A549 treated with AZD2906 at 1 μM for 4 hours (cell line): ENCODE measurements around the gene CALHM4. TPM values are rescaled to one million over a fixed set of nuclear protein-coding genes. Genes with fewer than 3 reads are reported as not detected.

Source experiments
- total RNA-seq: library from RNA; stranded (reverse); fragments of 200-300 nt; extraction: Qiagen RNA extraction; gene quantifications from 5 replicates; pipeline ENCODE4 v1.2.3, GENCODE V29; 2022

The CALHM4 gene
- total RNA-seq, result not detected in 5 replicates

GRCh38 chr6:116553451-116553850 lies at the start of gene CALHM4:
CALHM4 (plus strand) TSS chr6:116553751; CDS start chr6:116553794, 43 bp downstream.

GRCh38 chr6:116511424-116512110 lies 42.0 kb upstream of the CALHM4 start, which contains the start of gene CALHM5:
CALHM5 (plus strand) TSS chr6:116511639; CDS start chr6:116511697, 58 bp downstream.

GRCh38 chr6:116545651-116546050 lies 7.9 kb upstream of the CALHM4 start, which contains the start of gene TRAPPC3L:
TRAPPC3L (minus strand) TSS chr6:116545684; CDS start chr6:116545514, 170 bp downstream.

GRCh38 chr6:116570856-116571682 lies 17.5 kb downstream of the CALHM4 start, which contains the start of gene RWDD1:
RWDD1 (plus strand) TSS chr6:116571504; CDS start chr6:116571583, 79 bp downstream.

Other genes starting within 250 kb of the CALHM4 start
- 10.8 to 14.9 TPM (median 13.3 TPM) in 5 replicates for gene DSE, start 182.8 kb upstream of the CALHM4 start, total RNA-seq
- gene CALHM6, start 92.4 kb upstream of the CALHM4 start, total RNA-seq, result not detected in 5 replicates
- gene CALHM5, start 42.1 kb upstream of the CALHM4 start, total RNA-seq, result 0.03 to 0.09 TPM (median 0.05 TPM) in 5 replicates
- gene TRAPPC3L, start 8.1 kb upstream of the CALHM4 start, total RNA-seq, result not detected in 5 replicates
- gene RWDD1, start 17.8 kb downstream of the CALHM4 start, total RNA-seq, result 25.3 to 33.2 TPM (median 31.4 TPM) in 5 replicates
- 0.12 to 0.20 TPM (median 0.15 TPM) in 5 replicates for gene RSPH4A, start 62.7 kb downstream of the CALHM4 start, total RNA-seq
- 6.2 to 7.3 TPM (median 6.7 TPM) in 5 replicates for gene ZUP1, start 115.0 kb downstream of the CALHM4 start, total RNA-seq
- gene KPNA5, start 127.5 kb downstream of the CALHM4 start, total RNA-seq, result 0.85 to 2.0 TPM (median 1.4 TPM) in 5 replicates
- gene FAM162B, start 212.0 kb downstream of the CALHM4 start, total RNA-seq, result 0.09 TPM in 1 of 5 replicates, not detected in the others